Caco-2 (cell line): Measurements from ENCODE around the gene CCN5. TPM values are rescaled to one million over a fixed set of nuclear protein-coding genes. Genes with fewer than 3 reads are reported as not detected.

Source experiments
- BruUV-seq: library from RNA; stranded (reverse); fragments of 400-500 nt; replicated peaks from 2 replicates; lab custom pipeline; 2021; lab: Mats Ljungman, UMichigan
- CTCF ChIA-PET: fragments of 300-600 bp; sonication (Branson Sonifier 250); formaldehyde crosslinking; loops from one replicate; lab custom pipeline; 2022; ENCODE audit warnings: antibody characterized with exemption; lab: Charles Lee
- POLR2A ChIA-PET: fragments of 300-600 bp; sonication (Branson Sonifier 250); formaldehyde crosslinking; loops from one replicate; lab custom pipeline; 2022; ENCODE audit warnings: antibody characterized with exemption; lab: Charles Lee
- DNase-seq, 2 experiments: peaks; one replicate each; pipeline versions ENCODE4 v3.0.0 to v3.0.0-alpha.2; 2020 to 2022
- H3K27me3 ChIP-seq: replicated peaks from 2 replicates; pipeline ENCODE4 v1.6.0; 2011; ENCODE audit warnings: low read length; ENCODE audit not compliant: control insufficient read depth, insufficient read depth
- H3K36me3 ChIP-seq: 2 replicates; pipeline ENCODE4 v1.5.1; 2011; ENCODE audit warnings: low read length; ENCODE audit not compliant: control insufficient read depth, insufficient read depth
- H3K4me1 ChIP-seq: fragments of 250-450 bp; sonication (Bioruptor Pico); 2 replicates; pipeline ENCODE4 v1.5.1; 2020; ENCODE audit warnings: mild to moderate bottlenecking
- H3K4me3 ChIP-seq: 2 replicates; pipeline ENCODE4 v1.5.1; 2011; ENCODE audit warnings: low read depth, mild to moderate bottlenecking, control low read depth, low read length
- H3K9me3 ChIP-seq: fragments of 250-450 bp; sonication (Bioruptor Pico); 2 replicates; pipeline ENCODE4 v1.5.1; 2020; ENCODE audit warnings: mild to moderate bottlenecking, moderate library complexity
- H3K27ac Mint-ChIP-seq: one replicate; pipeline ENCODE4 v1.8.0; 2022; ENCODE audit warnings: mixed read lengths; ENCODE audit not compliant: unreplicated experiment
- H3K27me3 Mint-ChIP-seq: one replicate; pipeline ENCODE4 v1.8.0; 2022; ENCODE audit warnings: mixed read lengths; ENCODE audit not compliant: insufficient read depth, unreplicated experiment
- H3K36me3 Mint-ChIP-seq: one replicate; pipeline ENCODE4 v1.8.0; 2022; ENCODE audit warnings: mild to moderate bottlenecking, mixed read lengths; ENCODE audit not compliant: insufficient read depth, unreplicated experiment
- H3K4me1 Mint-ChIP-seq: one replicate; pipeline ENCODE4 v1.8.0; 2022; ENCODE audit warnings: low read depth, mixed read lengths; ENCODE audit not compliant: unreplicated experiment
- H3K4me3 Mint-ChIP-seq: one replicate; pipeline ENCODE4 v1.8.0; 2022; ENCODE audit warnings: mild to moderate bottlenecking, moderate library complexity, mixed read lengths; ENCODE audit not compliant: unreplicated experiment
- H3K9me3 Mint-ChIP-seq: one replicate; pipeline ENCODE4 v1.8.0; 2022; ENCODE audit warnings: mixed read lengths; ENCODE audit not compliant: unreplicated experiment
- intact Hi-C: fragments of 100-400 bp; cut with micrococcal nuclease; formaldehyde crosslinking; loops from one replicate; pipeline ENCODE4 v1.10.0; 2022; ENCODE audit not compliant: unreplicated experiment
- total RNA-seq: library from RNA; stranded (reverse); gene quantifications from 2 replicates; pipeline ENCODE4 v1.2.3, GENCODE V29; 2022
- TF ChIP-seq, protein P1 (sequence below), 2 experiments: fragments of 200-600 bp in 1 of 2; IDR thresholded peaks; 1 replicate in 1 of 2; 2 replicates in 1 of 2; pipeline versions ENCODE4 v1.5.1 to v1.8.0; 2011 to 2022; ENCODE audit warnings: antibody characterized with exemption in 1 of 2, control low read depth in 1 of 2, inconsistent platforms in 1 of 2, low read depth in 1 of 2, low read length in 1 of 2, mild to moderate bottlenecking in 1 of 2, moderate library complexity in 1 of 2; ENCODE audit not compliant: insufficient read depth in 1 of 2, severe bottlenecking in 1 of 2, unreplicated experiment in 1 of 2

CCN5 gene
- total RNA-seq, 1 experiment from 2014 or later: not detected

DNA sequence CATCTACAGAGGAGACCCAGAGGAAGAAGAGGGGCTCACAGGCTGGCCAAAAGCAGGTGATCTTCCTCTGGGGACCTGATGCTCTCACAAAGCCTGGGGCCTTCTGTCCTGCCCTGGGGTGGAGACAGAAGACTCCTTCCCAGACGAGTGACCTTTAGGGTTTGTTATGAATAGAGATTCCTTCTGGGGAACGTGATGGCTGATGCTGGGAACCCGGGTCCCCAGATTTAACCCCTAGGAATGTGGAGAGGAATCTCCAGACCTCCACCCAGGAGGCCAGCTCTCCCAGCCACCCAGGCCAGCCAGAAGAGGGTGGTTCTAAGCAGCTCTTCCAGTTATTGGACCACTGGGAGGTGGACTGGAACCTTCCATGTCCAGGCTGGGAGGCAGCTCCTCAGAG is 16.8 kb upstream of the CCN5 start:
- H3K36me3 ChIP-seq: no peaks in the 10 kb centered on the region
- POLR2A ChIA-PET: no interaction called here
- Mint-ChIP-seq H3K27me3 (no peaks in the 10 kb centered on the region), H3K4me3 (no peak overlapping the region), H3K4me1 (peaks cover 4% of the 10 kb centered on the region), H3K9me3 (no peaks in the 10 kb centered on the region), H3K36me3 (no peaks in the 10 kb centered on the region), H3K27ac (no peak overlapping the region)
- intact Hi-C loops: no loop called here
- no peaks in the 10 kb centered on the region for H3K27me3 ChIP-seq
- CTCF ChIA-PET: interaction anchor here (0.7 kb wide), 1 partner anchor 30 kb away, joined by 4 read pairs; no protein-coding TSS in a partner anchor
- H3K9me3 ChIP-seq: no peaks in the 10 kb centered on the region
- H3K4me1 ChIP-seq: peaks cover 6% of the 10 kb centered on the region
- no peak overlapping the region for H3K4me3 ChIP-seq
- no TSS peak for BruUV-seq
- no peak for DNase-seq
- TF ChIP-seq, protein P1, sequence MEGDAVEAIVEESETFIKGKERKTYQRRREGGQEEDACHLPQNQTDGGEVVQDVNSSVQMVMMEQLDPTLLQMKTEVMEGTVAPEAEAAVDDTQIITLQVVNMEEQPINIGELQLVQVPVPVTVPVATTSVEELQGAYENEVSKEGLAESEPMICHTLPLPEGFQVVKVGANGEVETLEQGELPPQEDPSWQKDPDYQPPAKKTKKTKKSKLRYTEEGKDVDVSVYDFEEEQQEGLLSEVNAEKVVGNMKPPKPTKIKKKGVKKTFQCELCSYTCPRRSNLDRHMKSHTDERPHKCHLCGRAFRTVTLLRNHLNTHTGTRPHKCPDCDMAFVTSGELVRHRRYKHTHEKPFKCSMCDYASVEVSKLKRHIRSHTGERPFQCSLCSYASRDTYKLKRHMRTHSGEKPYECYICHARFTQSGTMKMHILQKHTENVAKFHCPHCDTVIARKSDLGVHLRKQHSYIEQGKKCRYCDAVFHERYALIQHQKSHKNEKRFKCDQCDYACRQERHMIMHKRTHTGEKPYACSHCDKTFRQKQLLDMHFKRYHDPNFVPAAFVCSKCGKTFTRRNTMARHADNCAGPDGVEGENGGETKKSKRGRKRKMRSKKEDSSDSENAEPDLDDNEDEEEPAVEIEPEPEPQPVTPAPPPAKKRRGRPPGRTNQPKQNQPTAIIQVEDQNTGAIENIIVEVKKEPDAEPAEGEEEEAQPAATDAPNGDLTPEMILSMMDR (IDR thresholded peaks at IDR 0.05; ENCODE audit: insufficient read depth in 1 of 2, low read depth in 1 of 2, low read length in 1 of 2, severe bottlenecking in 1 of 2, unreplicated experiment in 1 of 2): no peak

DNA sequence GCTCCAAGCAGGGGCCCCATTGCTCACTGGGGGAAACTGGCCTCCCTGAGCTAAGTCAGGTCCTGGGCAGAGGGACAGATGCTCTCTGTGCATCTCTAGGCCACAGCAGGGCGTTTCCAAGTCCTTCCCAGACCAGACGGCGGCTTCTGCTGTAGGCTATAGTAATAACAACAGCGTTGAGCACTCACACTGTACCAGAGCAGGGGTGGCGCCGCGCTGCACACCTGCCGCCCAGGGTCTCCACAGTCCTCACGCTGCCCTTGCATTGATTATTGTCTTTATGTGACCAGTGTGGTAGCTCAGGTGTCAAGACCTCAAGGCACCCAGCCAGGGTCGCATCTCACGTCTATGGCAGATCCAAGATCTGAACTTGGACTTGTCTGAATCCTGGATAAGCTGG is 14.9 kb upstream of the CCN5 start:
- POLR2A ChIA-PET: no interaction called here
- H3K27me3 ChIP-seq: no peaks in the 10 kb centered on the region; the same call in 1 of the 2 replicates
- CTCF ChIA-PET: interaction anchor here (0.6 kb wide), 2 partner anchors 209 to 281 kb away, joined by 4 to 6 read pairs; partner anchors contain the start of gene PABPC1L
- H3K9me3 ChIP-seq: no peaks in the 10 kb centered on the region
- intact Hi-C loops: no loop called here
- no peaks in the 10 kb centered on the region for H3K4me1 Mint-ChIP-seq
- H3K36me3 Mint-ChIP-seq: no peaks in the 10 kb centered on the region
- no peak overlapping the region for H3K27ac Mint-ChIP-seq
- no peaks in the 10 kb centered on the region for H3K27me3 Mint-ChIP-seq
- H3K36me3 ChIP-seq: no peaks in the 10 kb centered on the region
- no TSS peak for BruUV-seq
- no peak overlapping the region for H3K4me3 Mint-ChIP-seq
- no peaks in the 10 kb centered on the region for H3K9me3 Mint-ChIP-seq
- TF ChIP-seq, protein P1 (IDR thresholded peaks at IDR 0.05; ENCODE audit: insufficient read depth in 1 of 2, low read depth in 1 of 2, low read length in 1 of 2, severe bottlenecking in 1 of 2, unreplicated experiment in 1 of 2): no peak
- H3K4me1 ChIP-seq: no peaks in the 10 kb centered on the region
- no peak for DNase-seq
- H3K4me3 ChIP-seq: no peak overlapping the region

DNA sequence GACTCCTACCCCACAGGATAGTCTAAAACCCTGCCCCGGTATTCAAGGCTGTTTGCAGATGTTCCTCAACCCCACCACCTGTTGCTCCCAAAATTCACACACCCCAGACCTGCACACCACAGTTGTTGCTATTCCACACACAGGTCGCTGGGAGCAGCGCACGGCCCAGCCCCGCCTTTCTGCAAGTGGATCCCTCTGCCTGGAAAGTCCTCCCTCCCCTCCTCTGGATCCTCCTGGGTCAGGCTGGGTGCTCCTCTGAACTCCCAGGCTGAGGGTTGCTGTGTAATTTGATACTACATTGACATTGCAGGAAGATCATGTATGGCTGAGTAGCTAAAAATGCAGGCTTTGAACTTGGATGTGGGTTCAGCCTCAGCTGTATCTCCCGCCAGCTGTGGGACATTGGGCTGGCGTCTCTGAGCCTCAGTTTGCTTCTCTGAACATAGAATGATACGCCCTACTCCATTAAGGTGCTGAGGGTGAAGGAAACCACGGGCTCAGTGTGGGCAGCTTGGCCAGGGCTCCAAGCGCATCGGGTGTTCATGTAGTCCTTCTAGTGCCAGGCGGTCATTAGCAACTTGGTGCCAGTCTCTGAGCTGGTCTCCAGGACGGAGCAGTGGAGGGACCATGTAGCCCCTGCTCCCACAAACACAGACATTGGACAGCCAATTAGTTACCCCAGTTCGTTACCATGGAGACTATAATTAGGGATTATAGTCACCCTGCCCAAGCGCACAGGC is 13.9 kb upstream of the CCN5 start:
- no peaks in the 10 kb centered on the region for H3K9me3 ChIP-seq
- ChIA-PET CTCF (no interaction called here), POLR2A (no interaction called here)
- H3K9me3 Mint-ChIP-seq: no peaks in the 10 kb centered on the region
- no peaks in the 10 kb centered on the region for H3K36me3 Mint-ChIP-seq
- H3K27me3 ChIP-seq: no peaks in the 10 kb centered on the region; the same call in 1 of the 2 replicates
- no TSS peak for BruUV-seq
- no peak overlapping the region for H3K27ac Mint-ChIP-seq
- H3K4me3 Mint-ChIP-seq: no peak overlapping the region
- H3K4me1 ChIP-seq: no peaks in the 10 kb centered on the region
- TF ChIP-seq, protein P1 (IDR thresholded peaks at IDR 0.05; ENCODE audit: insufficient read depth in 1 of 2, low read depth in 1 of 2, low read length in 1 of 2, severe bottlenecking in 1 of 2, unreplicated experiment in 1 of 2): no peak
- H3K27me3 Mint-ChIP-seq: no peaks in the 10 kb centered on the region
- no peak for DNase-seq
- H3K4me1 Mint-ChIP-seq: no peaks in the 10 kb centered on the region
- intact Hi-C loops: no loop called here
- H3K4me3 ChIP-seq: no peak overlapping the region
- H3K36me3 ChIP-seq: no peaks in the 10 kb centered on the region
